ENCODE data around the gene CCL16. TPM values are rescaled to one million over a fixed set of nuclear protein-coding genes. Genes with fewer than 3 reads are reported as not detected.
A peak's percentile ranks its signal among the peaks of the same experiment; 100 is the strongest.
"Not testable (repeated sequence)": the region's sequence is repeated elsewhere in the genome, so short reads cannot be mapped to it uniquely, and the experiment has no call there.

Gene CCL16
- total and polyA plus RNA-seq, 3 donors from 2014 or later: 0.24 TPM; not detected in 2

DNA sequence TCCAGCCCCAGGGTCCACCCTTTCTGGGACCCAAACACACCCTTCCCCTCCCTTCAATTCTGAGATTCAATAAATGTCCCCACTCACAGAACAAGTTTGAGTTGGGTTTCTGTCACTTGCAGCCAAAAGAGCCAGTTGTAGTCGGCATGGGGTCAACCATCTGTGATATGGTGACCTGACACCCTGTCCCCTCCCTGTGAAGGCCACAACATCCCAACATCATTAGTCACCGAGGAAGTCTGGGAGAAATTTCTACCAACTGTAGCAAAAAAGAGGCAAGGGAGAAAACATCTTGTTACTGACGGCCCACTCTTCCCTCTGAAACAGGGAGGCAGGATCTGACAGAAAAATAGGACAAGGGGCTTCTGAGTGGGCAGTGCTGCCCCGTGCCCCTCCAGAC is 37.1 kb downstream of the CCL16 start:
- WGBS, 2 donors: 65 to 72% methylated on average over 3 to 4 of the region's 4 CpGs
- H3K27me3 ChIP-seq: no peaks in the 10 kb centered on the region
- no peak overlapping the region for H3K27ac ChIP-seq
- TF ChIP-seq, protein P1, sequence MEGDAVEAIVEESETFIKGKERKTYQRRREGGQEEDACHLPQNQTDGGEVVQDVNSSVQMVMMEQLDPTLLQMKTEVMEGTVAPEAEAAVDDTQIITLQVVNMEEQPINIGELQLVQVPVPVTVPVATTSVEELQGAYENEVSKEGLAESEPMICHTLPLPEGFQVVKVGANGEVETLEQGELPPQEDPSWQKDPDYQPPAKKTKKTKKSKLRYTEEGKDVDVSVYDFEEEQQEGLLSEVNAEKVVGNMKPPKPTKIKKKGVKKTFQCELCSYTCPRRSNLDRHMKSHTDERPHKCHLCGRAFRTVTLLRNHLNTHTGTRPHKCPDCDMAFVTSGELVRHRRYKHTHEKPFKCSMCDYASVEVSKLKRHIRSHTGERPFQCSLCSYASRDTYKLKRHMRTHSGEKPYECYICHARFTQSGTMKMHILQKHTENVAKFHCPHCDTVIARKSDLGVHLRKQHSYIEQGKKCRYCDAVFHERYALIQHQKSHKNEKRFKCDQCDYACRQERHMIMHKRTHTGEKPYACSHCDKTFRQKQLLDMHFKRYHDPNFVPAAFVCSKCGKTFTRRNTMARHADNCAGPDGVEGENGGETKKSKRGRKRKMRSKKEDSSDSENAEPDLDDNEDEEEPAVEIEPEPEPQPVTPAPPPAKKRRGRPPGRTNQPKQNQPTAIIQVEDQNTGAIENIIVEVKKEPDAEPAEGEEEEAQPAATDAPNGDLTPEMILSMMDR (IDR thresholded peaks at IDR 0.05): no peak
- no peak for TF ChIP-seq POLR2A (IDR thresholded peaks at IDR 0.05)
- intact Hi-C loops (cut with DNase I; ENCODE audit: low total_unique reads): no loop called here
- no peaks in the 10 kb centered on the region for H3K9me3 ChIP-seq
- H3K4me3 ChIP-seq: no peak overlapping the region
- H3K4me1 ChIP-seq: peaks cover 7% of the 10 kb centered on the region
- DNase-seq: no peak
- H3K36me3 ChIP-seq (ENCODE audit: low read depth, missing control alignments): no peaks in the 10 kb centered on the region

DNA sequence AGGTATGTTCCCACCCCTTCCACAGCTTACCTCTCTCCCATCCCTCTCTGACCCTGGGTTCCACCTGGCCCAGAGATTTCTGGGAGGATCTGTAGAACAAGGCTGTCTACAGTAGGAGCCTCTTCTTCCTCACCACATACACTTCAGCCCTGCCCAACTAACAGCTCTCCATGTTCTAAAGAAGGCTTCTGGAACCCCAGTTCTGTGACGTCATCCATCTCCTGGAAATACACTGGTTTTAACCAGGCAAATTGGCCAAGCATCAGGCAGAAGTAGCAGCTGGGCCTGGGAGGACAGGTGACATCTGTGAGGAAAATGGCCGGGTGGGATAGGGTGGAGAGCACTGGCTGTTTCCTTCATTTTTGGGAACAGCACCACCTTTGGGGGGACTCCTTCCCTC is 37.8 kb downstream of the CCL16 start, which contains the start of gene LYZL6:
TSS of gene LYZL6 (minus strand) at position 177 of the 400 bp plus-strand sequence. CDS start 4,357 bp downstream, outside the sequence.
- DNase-seq: no peak
- H3K4me3 ChIP-seq: no peak within 1 kb of the TSS
- no peak for TF ChIP-seq POLR2A (IDR thresholded peaks at IDR 0.05)
- TF ChIP-seq, protein P1 (IDR thresholded peaks at IDR 0.05): no peak
- H3K9me3 ChIP-seq: no peaks in the 10 kb centered on the region
- WGBS, 2 donors: 80% methylated on average over 2 of the region's 2 CpGs
- H3K36me3 ChIP-seq (ENCODE audit: low read depth, missing control alignments): no peaks in the 10 kb centered on the region
- no peak within 1 kb of the TSS for H3K27ac ChIP-seq
- intact Hi-C loops (cut with DNase I; ENCODE audit: low total_unique reads): no loop called here
- peaks cover 7% of the 10 kb centered on the region for H3K4me1 ChIP-seq
- H3K27me3 ChIP-seq: no peaks in the 10 kb centered on the region

DNA sequence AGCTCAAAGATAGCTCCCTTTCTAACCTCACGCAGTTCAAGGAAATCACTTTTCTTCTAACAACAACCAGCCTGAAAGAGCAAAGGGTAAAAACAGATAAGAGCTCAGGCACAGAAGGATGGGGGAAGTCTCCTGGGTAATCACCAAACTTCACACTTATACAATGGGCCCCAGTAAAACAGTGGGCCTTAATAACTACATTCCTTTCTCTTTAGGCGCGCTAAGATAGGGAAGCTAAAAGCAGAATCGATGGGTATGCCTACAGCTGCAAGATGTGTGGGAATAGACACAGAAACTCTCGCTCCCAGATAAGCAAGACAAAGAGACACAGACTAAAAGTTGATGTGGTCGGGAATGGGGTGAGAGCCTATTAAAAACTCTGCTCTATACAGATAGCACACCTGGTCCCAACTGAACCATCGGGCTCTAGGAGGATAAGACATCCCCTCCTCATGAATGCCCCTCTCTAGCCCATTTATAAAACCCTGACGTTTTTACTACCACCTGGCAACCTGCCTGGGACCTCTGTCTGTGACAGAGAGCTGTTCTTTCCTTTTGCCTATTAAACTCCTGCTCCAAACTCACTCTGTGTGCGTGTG is 38.6 kb downstream of the CCL16 start:
- no peaks in the 10 kb centered on the region for H3K9me3 ChIP-seq
- no peak for TF ChIP-seq POLR2A (IDR thresholded peaks at IDR 0.05)
- TF ChIP-seq, protein P1 (IDR thresholded peaks at IDR 0.05): no peak
- H3K36me3 ChIP-seq (ENCODE audit: low read depth, missing control alignments): no peaks in the 10 kb centered on the region
- no peak overlapping the region for H3K27ac ChIP-seq
- DNase-seq: no peak
- no peak overlapping the region for H3K4me3 ChIP-seq
- H3K27me3 ChIP-seq: no peaks in the 10 kb centered on the region
- intact Hi-C loops (cut with DNase I; ENCODE audit: low total_unique reads): no loop called here
- H3K4me1 ChIP-seq: peaks cover 7% of the 10 kb centered on the region
- 48 to 51% methylated on average over 9 of the region's 9 CpGs for WGBS, 2 donors

DNA sequence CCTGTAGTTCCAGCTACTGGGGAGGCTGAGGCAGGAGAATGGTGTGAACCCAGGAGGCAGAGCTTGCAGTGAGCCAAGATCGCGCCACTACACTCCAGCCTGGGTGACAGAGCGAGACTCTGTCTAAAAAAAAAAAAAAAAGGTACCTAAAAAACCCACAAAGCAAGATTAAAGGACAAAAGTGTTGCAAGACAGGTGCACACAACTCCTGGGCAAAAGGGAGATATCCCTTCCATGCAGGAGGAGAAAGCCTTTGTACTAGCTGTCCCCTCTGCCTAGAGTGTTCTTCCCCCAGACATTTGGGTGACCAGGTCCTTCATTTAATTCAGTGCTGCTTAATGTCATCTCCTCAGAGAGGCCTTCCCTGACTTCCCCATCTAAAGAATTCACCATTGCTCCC is 42.8 kb downstream of the CCL16 start:
- H3K27me3 ChIP-seq; H3K27ac ChIP-seq; H3K36me3 ChIP-seq (ENCODE audit: low read depth, missing control alignments); DNase-seq; H3K4me1 ChIP-seq; intact Hi-C loops (cut with DNase I; ENCODE audit: low total_unique reads); H3K4me3 ChIP-seq; H3K9me3 ChIP-seq: not testable (repeated sequence)
- WGBS, 2 donors: 97 to 98% methylated on average over 3 of the region's 3 CpGs

DNA sequence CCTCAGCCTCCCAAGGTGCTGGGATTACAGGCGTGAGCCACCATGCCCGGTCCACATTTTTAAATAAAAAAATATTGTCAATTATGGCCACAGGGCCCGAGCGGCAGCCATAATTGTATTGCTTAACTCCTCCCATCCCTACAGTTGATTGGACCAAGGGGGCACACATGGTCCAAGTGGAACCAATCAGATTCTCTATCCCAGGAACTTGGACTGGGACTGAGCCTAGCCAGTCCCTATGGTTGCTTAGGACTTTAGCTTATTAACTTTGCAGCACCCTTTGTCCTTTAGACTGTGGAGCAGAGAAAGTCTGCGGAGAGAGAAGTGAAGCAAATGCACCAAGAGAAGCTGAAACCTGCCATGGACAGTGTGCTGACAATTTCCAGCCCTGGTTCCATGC is 45.2 kb downstream of the CCL16 start:
- WGBS, 2 donors: 73 to 87% methylated on average over 5 of the region's 5 CpGs
- TF ChIP-seq, protein P1 (IDR thresholded peaks at IDR 0.05): no peak
- no peak for TF ChIP-seq POLR2A (IDR thresholded peaks at IDR 0.05)
- Histone ChIP-seq H3K27me3 (no peaks in the 10 kb centered on the region), H3K9me3 (no peaks in the 10 kb centered on the region), H3K27ac (no peak overlapping the region), H3K36me3 (ENCODE audit: low read depth, missing control alignments) (no peaks in the 10 kb centered on the region), H3K4me3 (peak overlapping the region in 1 of 2 donors; percentile 20), H3K4me1 (peaks cover 14% of the 10 kb centered on the region)
- intact Hi-C loops (cut with DNase I; ENCODE audit: low total_unique reads): no loop called here
- DNase-seq: peak; percentile 39
